GM12878 (cell line): ENCODE data around the gene DNAH3. TPM values are rescaled to one million over a fixed set of nuclear protein-coding genes. Genes with fewer than 3 reads are reported as not detected.

Experiments
- ATAC-seq: fragments of 200-7000 bp; cut with Tn5 transposase; 3 replicates; pipeline ENCODE4 v1.9.1; 2020; ENCODE audit warnings: mild to moderate bottlenecking, moderate library complexity
- BruUV-seq: library from RNA; stranded (reverse); fragments of 400-500 nt; replicated peaks from 2 replicates; lab custom pipeline; 2021; lab: Mats Ljungman, UMichigan
- CTCF ChIA-PET: fragments of 300-600 bp; sonication (Branson Sonifier 250); formaldehyde crosslinking; extraction: SDS; loops from one replicate; lab custom pipeline; 2021; ENCODE audit warnings: inconsistent platforms; lab: Yijun Ruan, JAX
- POLR2A ChIA-PET: fragments of 350-600 bp; formaldehyde crosslinking; extraction: SDS; loops from one replicate; lab custom pipeline; 2021; ENCODE audit warnings: inconsistent platforms; lab: Charles Lee
- RAD21 ChIA-PET: fragments of 300-600 bp; sonication (Branson Sonifier 250); formaldehyde crosslinking; loops from one replicate; lab custom pipeline; 2023; ENCODE audit warnings: antibody characterized with exemption; ENCODE audit not compliant: unreplicated experiment; lab: Charles Lee
- SMC1A ChIA-PET: fragments of 300-600 bp; sonication (Branson Sonifier 250); formaldehyde crosslinking; loops from one replicate; lab custom pipeline; 2023; ENCODE audit not compliant: unreplicated experiment, uncharacterized antibody; lab: Charles Lee
- DNase-seq: peaks from one replicate; pipeline ENCODE4 v3.0.0-alpha.2; 2011; ENCODE audit warnings: low read depth, low spot score
- FAIRE-seq: peaks from 3 replicates; lab custom pipeline; 2011; peaks lifted over from hg19 to GRCh38; lab: Jason Lieb, UNC
- H2AFZ ChIP-seq: 2 replicates; pipeline ENCODE4 v1.6.0; 2011; ENCODE audit warnings: low read depth, low read length, control low read depth; ENCODE audit not compliant: control insufficient read depth
- H3K27ac ChIP-seq: 2 replicates; pipeline ENCODE4 v1.5.1; 2011; ENCODE audit warnings: control low read depth; ENCODE audit not compliant: control insufficient read depth, insufficient read depth
- H3K27me3 ChIP-seq, 2 experiments: replicated peaks in 1 of 2; 2 replicates each; pipeline versions ENCODE4 v1.6.0 to v1.6.1; 2011; ENCODE audit warnings: low read length in 1 of 2; ENCODE audit not compliant: control insufficient read depth in 2 of 2, insufficient read depth in 2 of 2
- H3K36me3 ChIP-seq, 2 experiments: 2 replicates each; pipeline ENCODE4 v1.5.1; 2011; ENCODE audit warnings: low read length in 1 of 2; ENCODE audit not compliant: control insufficient read depth in 2 of 2, insufficient read depth in 2 of 2
- H3K4me1 ChIP-seq: 2 replicates; pipeline ENCODE4 v1.6.1; 2011; ENCODE audit warnings: mild to moderate bottlenecking, low read length, moderate library complexity, mixed read lengths; ENCODE audit not compliant: control insufficient read depth, insufficient read depth
- H3K4me2 ChIP-seq: 2 replicates; pipeline ENCODE4 v1.6.0; 2011; ENCODE audit warnings: control low read depth; ENCODE audit not compliant: control insufficient read depth, insufficient read depth
- H3K4me3 ChIP-seq: fragments of 200-600 bp; sonication (generic); 2 replicates; pipeline ENCODE4 v1.5.1; 2016
- H3K79me2 ChIP-seq: 2 replicates; pipeline ENCODE4 v1.6.0; 2011; ENCODE audit warnings: low read length; ENCODE audit not compliant: control insufficient read depth, insufficient read depth
- H3K9ac ChIP-seq: 2 replicates; pipeline ENCODE4 v1.8.0; 2011; ENCODE audit warnings: low read length, control low read depth, mixed read lengths; ENCODE audit not compliant: control insufficient read depth, insufficient read depth
- H3K9me3 ChIP-seq: replicated peaks from 3 replicates; pipeline ENCODE4 v1.5.1; 2011; ENCODE audit warnings: mild to moderate bottlenecking, low read length; ENCODE audit not compliant: control insufficient read depth, insufficient read depth
- H4K20me1 ChIP-seq: 2 replicates; pipeline ENCODE4 v1.6.0; 2011; ENCODE audit not compliant: control insufficient read depth, insufficient read depth
- ASH2L ChIP-seq: fragments of 300-600, 200-600 bp; sonication (generic); IDR thresholded peaks from 2 replicates; pipeline ENCODE4 v1.6.1; 2017; ENCODE audit warnings: low read depth, mild to moderate bottlenecking, borderline replicate concordance
- CBX3 ChIP-seq: fragments of 200-600 bp; sonication (generic); IDR thresholded peaks from 2 replicates; pipeline ENCODE4 v1.6.1; 2016; ENCODE audit warnings: low read depth, borderline replicate concordance
- CREB1 ChIP-seq: IDR thresholded peaks from 2 replicates; pipeline ENCODE4 v1.6.1; 2012; ENCODE audit warnings: low read depth, mild to moderate bottlenecking, inconsistent platforms
- ESRRA ChIP-seq: IDR thresholded peaks from 2 replicates; pipeline ENCODE4 v1.6.1; 2012; ENCODE audit warnings: mild to moderate bottlenecking, low read length, improper control_type of control experiment
- EZH2 ChIP-seq: IDR thresholded peaks from 2 replicates; pipeline ENCODE4 v1.6.1; 2012; ENCODE audit warnings: low read depth, mild to moderate bottlenecking, control low read depth, inconsistent platforms, low read length, borderline replicate concordance; ENCODE audit not compliant: control insufficient read depth
- FOS ChIP-seq: IDR thresholded peaks from 3 replicates; pipeline ENCODE4 v1.6.1; 2011; ENCODE audit warnings: borderline replicate concordance; ENCODE audit not compliant: insufficient read length; ENCODE audit errors: extremely low read depth
- KAT2A ChIP-seq: conservative IDR thresholded peaks from 2 replicates; pipeline ENCODE4 v1.6.1; 2011; ENCODE audit warnings: low read depth, low read length; ENCODE audit not compliant: control insufficient read depth
- POU2F2 ChIP-seq: IDR thresholded peaks from 3 replicates; pipeline ENCODE4 v1.6.1; 2011; ENCODE audit warnings: low read depth, mild to moderate bottlenecking, low read length, borderline replicate concordance
- SMAD1 ChIP-seq: fragments of 450-650 bp; IDR thresholded peaks from 2 replicates; pipeline ENCODE4 v1.6.1; 2018; ENCODE audit warnings: mild to moderate bottlenecking, low read depth; ENCODE audit not compliant: partially characterized antibody
- SUPT20H ChIP-seq: IDR thresholded peaks from 2 replicates; pipeline ENCODE4 v1.6.1; 2011; ENCODE audit warnings: low read depth, mild to moderate bottlenecking, low read length, moderate library complexity, borderline replicate concordance; ENCODE audit not compliant: control insufficient read depth
- WRNIP1 ChIP-seq: IDR thresholded peaks from 2 replicates; pipeline ENCODE4 v1.6.1; 2011; ENCODE audit warnings: low read depth, low read length, improper control_type of control experiment, borderline replicate concordance
- ZNF217 ChIP-seq: fragments of 450-650 bp; IDR thresholded peaks from 2 replicates; pipeline ENCODE4 v1.6.1; 2017; ENCODE audit warnings: antibody characterized with exemption, mild to moderate bottlenecking
- ZSCAN29 ChIP-seq: fragments of 450-650 bp; IDR thresholded peaks from 2 replicates; pipeline ENCODE4 v1.6.1; 2017; ENCODE audit warnings: mild to moderate bottlenecking, moderate library complexity
- WGBS: methylation state at CpG from one replicate; pipeline ENCODE4 v1.1.6; 2016; ENCODE audit warnings: low lambda C conversion rate; ENCODE audit not compliant: insufficient replicate concordance, insufficient coverage; ENCODE audit errors: missing lambda C conversion rate; 5-methylcytosine and 5-hydroxymethylcytosine counted together
- in situ Hi-C: fragments of 300-500 bp; cut with MboI; formaldehyde crosslinking; loops from 9 replicates; pipeline ENCODE4 v1.14.3; 2018; ENCODE audit warnings: mixed read lengths
- intact Hi-C: fragments of 100-400 bp; cut with micrococcal nuclease; formaldehyde crosslinking; loops from one replicate; pipeline ENCODE4 v1.14.2; 2022; ENCODE audit not compliant: unreplicated experiment
- polyA plus RNA-seq, 11 experiments: library from polyadenylated mRNA; depleted of rRNA in 4 of 11; unstranded in 6 of 11; stranded (reverse) in 5 of 11; fragments of >200 nt; fragmentation: Nextera tagmentation in 4 of 11; fragmentation: Illumina TruSeq in 1 of 11; extraction: Ambion mirVana in 4 of 11; extraction: Trizol in 1 of 11; gene quantifications; 1 replicate in 1 of 11; 2 replicates in 10 of 11; pipeline versions ENCODE4 v1.2.1 to v1.2.3, GENCODE V29; 2011 to 2016; ENCODE audit warnings: inconsistent platforms in 2 of 11, missing spikeins in 2 of 11, low read depth in 1 of 11
- total RNA-seq, 4 experiments: library from RNA; depleted of rRNA in 3 of 4; stranded (reverse); fragments of >200 nt in 3 of 4; fragmentation: Illumina TruSeq in 1 of 4; extraction: Trizol in 1 of 4; gene quantifications; 2 replicates each; pipeline versions ENCODE4 v1.2.1 to v1.2.3, GENCODE V29; 2013 to 2021
- TF ChIP-seq, protein P1 (sequence below): fragments of 450-650 bp; IDR thresholded peaks from 2 replicates; pipeline ENCODE4 v1.6.1; 2017; ENCODE audit warnings: low read depth, mild to moderate bottlenecking, moderate library complexity
- TF ChIP-seq, protein P2 (sequence below): IDR thresholded peaks from 2 replicates; pipeline ENCODE4 v1.6.1; 2011; ENCODE audit warnings: borderline replicate concordance, low read depth, mild to moderate bottlenecking, moderate library complexity, mixed read lengths, low read length; ENCODE audit not compliant: insufficient read depth; ENCODE audit errors: extremely low read length

Gene DNAH3
- total and polyA plus RNA-seq, 10 of the 15 experiments (the other 5 are each of a cell fraction or from before 2014, with no cell fraction given) = under 0.01 to 0.04 (median 0.04) TPM; not detected in 5

DNA sequence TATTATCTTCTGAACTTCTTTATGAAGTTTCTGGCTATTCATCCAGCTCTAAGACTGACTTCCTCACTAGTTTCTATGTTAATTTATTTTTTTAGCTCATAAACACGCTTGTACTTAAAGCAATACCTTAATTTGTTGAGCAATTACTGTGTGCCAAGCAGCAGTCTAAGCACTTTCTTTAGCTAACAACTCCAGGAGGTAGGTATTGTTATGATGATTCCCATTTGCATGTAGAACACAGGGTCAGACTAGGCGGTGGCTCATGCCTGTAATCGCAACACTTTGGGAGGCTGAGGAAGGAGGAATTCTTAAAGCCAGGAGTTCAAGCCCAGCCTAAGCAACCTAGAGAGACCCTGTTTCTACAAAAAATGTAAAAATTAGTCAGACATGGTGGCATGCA lies 19.8 kb downstream of the DNAH3 start:
- ATAC-seq = no peak
- no peak overlapping the region for H3K9ac ChIP-seq
- in situ Hi-C loops (no loop called here), intact Hi-C loops (no loop called here)
- H3K4me1 ChIP-seq = no peaks in the 10 kb centered on the region
- DNase-seq = no peak
- H2AFZ ChIP-seq = no peak overlapping the region
- H3K4me3 ChIP-seq = no peak overlapping the region
- WGBS = 57% methylated on average over 3 of the region's 3 CpGs
- FAIRE-seq = peak; percentile 61
- ChIA-PET CTCF (interaction anchor here (1.7 kb wide), 1 partner anchor 11 kb away, joined by 3 read pairs; no protein-coding TSS in a partner anchor), POLR2A (no interaction called here), SMC1A (interaction anchor here (0.7 kb wide), 1 partner anchor 389 kb away, joined by 3 read pairs; no protein-coding TSS in a partner anchor), RAD21 (no interaction called here)
- TF ChIP-seq, protein P1, sequence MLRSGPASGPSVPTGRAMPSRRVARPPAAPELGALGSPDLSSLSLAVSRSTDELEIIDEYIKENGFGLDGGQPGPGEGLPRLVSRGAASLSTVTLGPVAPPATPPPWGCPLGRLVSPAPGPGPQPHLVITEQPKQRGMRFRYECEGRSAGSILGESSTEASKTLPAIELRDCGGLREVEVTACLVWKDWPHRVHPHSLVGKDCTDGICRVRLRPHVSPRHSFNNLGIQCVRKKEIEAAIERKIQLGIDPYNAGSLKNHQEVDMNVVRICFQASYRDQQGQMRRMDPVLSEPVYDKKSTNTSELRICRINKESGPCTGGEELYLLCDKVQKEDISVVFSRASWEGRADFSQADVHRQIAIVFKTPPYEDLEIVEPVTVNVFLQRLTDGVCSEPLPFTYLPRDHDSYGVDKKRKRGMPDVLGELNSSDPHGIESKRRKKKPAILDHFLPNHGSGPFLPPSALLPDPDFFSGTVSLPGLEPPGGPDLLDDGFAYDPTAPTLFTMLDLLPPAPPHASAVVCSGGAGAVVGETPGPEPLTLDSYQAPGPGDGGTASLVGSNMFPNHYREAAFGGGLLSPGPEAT = no peak
- H4K20me1 ChIP-seq = no peaks in the 10 kb centered on the region
- no peak overlapping the region for H3K27ac ChIP-seq
- H3K4me2 ChIP-seq = no peak overlapping the region
- H3K79me2 ChIP-seq = no peaks in the 10 kb centered on the region
- no peaks in the 10 kb centered on the region for H3K9me3 ChIP-seq
- no peaks in the 10 kb centered on the region for H3K36me3 ChIP-seq
- no peaks in the 10 kb centered on the region; a peak in 1 of 4 replicates for H3K27me3 ChIP-seq
- BruUV-seq = no TSS peak

DNA sequence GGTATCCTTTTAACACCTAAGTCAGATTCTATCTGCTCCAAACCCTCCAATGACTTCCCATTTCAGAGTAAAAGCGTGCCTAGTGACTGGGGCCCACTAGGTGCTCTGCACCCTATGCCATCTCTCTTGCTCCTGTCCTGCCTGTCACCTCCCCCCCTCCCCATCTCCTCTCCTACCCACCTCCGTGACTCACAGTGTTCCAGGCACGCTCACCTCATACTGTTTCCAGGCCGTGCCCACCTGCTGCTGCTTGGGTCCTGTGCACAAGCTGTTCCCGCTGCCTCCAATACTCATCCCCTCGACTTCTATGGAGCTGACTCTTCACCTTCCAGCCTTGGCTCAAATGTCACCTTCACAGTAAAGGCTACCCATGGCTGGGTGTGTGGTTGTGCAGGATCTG lies 21.7 kb downstream of the DNAH3 start:
- TF ChIP-seq POU2F2 (no peak), WRNIP1 (no peak), ZNF217 (no peak), KAT2A (no peak), SUPT20H (no peak), ASH2L (no peak), ZSCAN29 (no peak), EZH2 (no peak), FOS (no peak), CREB1 (no peak), CBX3 (no peak), SMAD1 (no peak), ESRRA (no peak)
- TF ChIP-seq, protein P2, sequence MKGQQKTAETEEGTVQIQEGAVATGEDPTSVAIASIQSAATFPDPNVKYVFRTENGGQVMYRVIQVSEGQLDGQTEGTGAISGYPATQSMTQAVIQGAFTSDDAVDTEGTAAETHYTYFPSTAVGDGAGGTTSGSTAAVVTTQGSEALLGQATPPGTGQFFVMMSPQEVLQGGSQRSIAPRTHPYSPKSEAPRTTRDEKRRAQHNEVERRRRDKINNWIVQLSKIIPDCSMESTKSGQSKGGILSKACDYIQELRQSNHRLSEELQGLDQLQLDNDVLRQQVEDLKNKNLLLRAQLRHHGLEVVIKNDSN = no peak
- in situ Hi-C loops = no loop called here
- Histone ChIP-seq H3K36me3 (no peaks in the 10 kb centered on the region), H3K4me2 (no peak overlapping the region), H3K9me3 (no peaks in the 10 kb centered on the region), H4K20me1 (no peaks in the 10 kb centered on the region), H3K79me2 (no peaks in the 10 kb centered on the region), H3K4me1 (no peaks in the 10 kb centered on the region), H2AFZ (no peak overlapping the region), H3K9ac (no peak overlapping the region), H3K27me3 (no peaks in the 10 kb centered on the region; a peak in 1 of 4 replicates), H3K4me3 (no peak overlapping the region), H3K27ac (no peak overlapping the region)
- intact Hi-C loops = no loop called here
- RAD21 ChIA-PET = no interaction called here
- SMC1A ChIA-PET = no interaction called here
- POLR2A ChIA-PET = no interaction called here
- DNase-seq = no peak
- FAIRE-seq = no peak
- CTCF ChIA-PET = no interaction called here
- no peak for ATAC-seq
- BruUV-seq = no TSS peak
- 43% methylated on average over 6 of the region's 6 CpGs for WGBS
